A673 (cell line): Measurements from ENCODE around the gene TBX1. TPM values are rescaled to one million over a fixed set of nuclear protein-coding genes. Genes with fewer than 3 reads are reported as not detected.
A peak's percentile ranks its signal among the peaks of the same experiment; 100 is the strongest.

Source experiments
- BruUV-seq: library from RNA; stranded (reverse); fragments of 400-500 nt; replicated peaks from 2 replicates; lab custom pipeline; 2021; lab: Mats Ljungman, UMichigan
- CTCF ChIA-PET: fragments of 300-600 bp; sonication (Branson Sonifier 250); formaldehyde crosslinking; loops from one replicate; lab custom pipeline; 2022; ENCODE audit warnings: antibody characterized with exemption; lab: Charles Lee
- POLR2A ChIA-PET: fragments of 300-600 bp; sonication (Branson Sonifier 250); formaldehyde crosslinking; loops from one replicate; lab custom pipeline; 2022; ENCODE audit warnings: antibody characterized with exemption; ENCODE audit not compliant: low non-redundant PET; lab: Charles Lee
- DNase-seq: peaks from one replicate; pipeline ENCODE4 v3.0.0-alpha.2; 2015; ENCODE audit warnings: low spot score
- H3K27ac ChIP-seq: fragments of 200-600 bp; sonication (generic); 2 replicates; pipeline ENCODE4 v1.5.1; 2016; ENCODE audit warnings: mixed run types, low read depth, mild to moderate bottlenecking, mixed read lengths, antibody characterized with exemption, low read length; ENCODE audit not compliant: poor library complexity, severe bottlenecking
- H3K27me3 ChIP-seq: fragments of 200-600 bp; sonication (generic); replicated peaks from 2 replicates; pipeline ENCODE4 v1.6.1; 2017; ENCODE audit warnings: mixed run types, low read depth, mild to moderate bottlenecking, mixed read lengths, antibody characterized with exemption, low read length; ENCODE audit not compliant: insufficient read depth, poor library complexity
- H3K36me3 ChIP-seq: fragments of 200-600 bp; sonication (generic); 2 replicates; pipeline ENCODE4 v1.6.1; 2016; ENCODE audit warnings: mixed run types, mild to moderate bottlenecking, mixed read lengths, antibody characterized with exemption, low read length; ENCODE audit not compliant: insufficient read depth, poor library complexity, severe bottlenecking
- H3K4me1 ChIP-seq: fragments of 200-600 bp; sonication (generic); 2 replicates; pipeline ENCODE4 v1.6.1; 2017; ENCODE audit warnings: mixed run types, mild to moderate bottlenecking, mixed read lengths, antibody characterized with exemption, low read length; ENCODE audit not compliant: insufficient read depth, poor library complexity, severe bottlenecking
- H3K4me3 ChIP-seq: fragments of 200-600 bp; sonication (generic); 2 replicates; pipeline ENCODE4 v1.5.1; 2016; ENCODE audit warnings: low read depth, mixed run types, mild to moderate bottlenecking, mixed read lengths, low read length; ENCODE audit not compliant: poor library complexity, severe bottlenecking
- H3K9me3 ChIP-seq: fragments of 200-600 bp; sonication (generic); 2 replicates; pipeline ENCODE4 v1.6.1; 2016; ENCODE audit warnings: mixed run types, low read depth, mild to moderate bottlenecking, mixed read lengths, antibody characterized with exemption, low read length; ENCODE audit not compliant: poor library complexity, severe bottlenecking
- CTCF ChIP-seq: fragments of 300-800, 200-600 bp; sonication (generic); conservative IDR thresholded peaks from 2 replicates; pipeline ENCODE4 v1.5.1; 2017; ENCODE audit warnings: low read depth, mild to moderate bottlenecking, antibody characterized with exemption, low read length, moderate library complexity, mixed read lengths
- EZH2 ChIP-seq: fragments of 200-600 bp; sonication (generic); IDR thresholded peaks from 2 replicates; pipeline ENCODE4 v1.6.1; 2017; ENCODE audit warnings: borderline replicate concordance, low read depth, mild to moderate bottlenecking, mixed read lengths, antibody characterized with exemption, low read length; ENCODE audit not compliant: poor library complexity, severe bottlenecking
- intact Hi-C: fragments of 100-400 bp; cut with micrococcal nuclease; formaldehyde crosslinking; loops from one replicate; pipeline ENCODE4 v1.10.0; 2022; ENCODE audit not compliant: unreplicated experiment
- total RNA-seq: library from RNA; stranded (reverse); gene quantifications from 2 replicates; pipeline ENCODE4 v1.2.3, GENCODE V29; 2021

TBX1 gene
- total RNA-seq, 1 experiment from 2014 or later, result 3.6 TPM

- H3K27ac ChIP-seq, result peak overlapping the region; percentile 23
- TF ChIP-seq EZH2 (no peak), CTCF (no peak)
- ChIA-PET POLR2A (no interaction called here), CTCF (no interaction called here)
- H3K4me1 ChIP-seq, result peaks cover 27% of the 10 kb centered on the region
- intact Hi-C loops, result no loop called here
- no peaks in the 10 kb centered on the region for H3K36me3 ChIP-seq
- BruUV-seq, result no TSS peak
- DNase-seq, result no peak
- H3K27me3 ChIP-seq, result no peaks in the 10 kb centered on the region
- H3K9me3 ChIP-seq, result no peaks in the 10 kb centered on the region
- H3K4me3 ChIP-seq, result no peak overlapping the region
Measured at GRCh38 chr22:19811211-19811621, 50.6 kb downstream of the TBX1 start.

GRCh38 chr22:19811811-19812771 is 51.5 kb downstream of the TBX1 start:
- ChIA-PET POLR2A (no interaction called here), CTCF (no interaction called here)
- no peak for TF ChIP-seq CTCF
- no peak for TF ChIP-seq EZH2
- intact Hi-C loops, result no loop called here
- peaks cover 19% of the 10 kb centered on the region for H3K4me1 ChIP-seq
- no peaks in the 10 kb centered on the region for H3K9me3 ChIP-seq
- no peak for DNase-seq
- no peaks in the 10 kb centered on the region for H3K27me3 ChIP-seq
- BruUV-seq, result no TSS peak
- no peak overlapping the region for H3K4me3 ChIP-seq
- no peak overlapping the region for H3K27ac ChIP-seq
- H3K36me3 ChIP-seq, result no peaks in the 10 kb centered on the region

- Histone ChIP-seq H3K4me1 (peaks cover 19% of the 10 kb centered on the region), H3K27me3 (no peaks in the 10 kb centered on the region), H3K36me3 (no peaks in the 10 kb centered on the region), H3K9me3 (no peaks in the 10 kb centered on the region), H3K4me3 (no peak overlapping the region), H3K27ac (no peak overlapping the region)
- ChIA-PET CTCF (no interaction called here), POLR2A (no interaction called here)
- TF ChIP-seq CTCF (no peak), EZH2 (no peak)
- intact Hi-C loops, result no loop called here
- no TSS peak for BruUV-seq
- DNase-seq, result no peak
Measured at GRCh38 chr22:19812910-19813309, 52.3 kb downstream of the TBX1 start.
